Type B pancreatic cell (in vitro differentiated cells): ENCODE data around the gene CDH15. TPM values are rescaled to one million over a fixed set of nuclear protein-coding genes. Genes with fewer than 3 reads are reported as not detected.
A peak's percentile ranks its signal among the peaks of the same experiment; 100 is the strongest.

ENCODE experiments used
- DNase-seq: peaks from one replicate; pipeline ENCODE4 v3.0.0; 2021; ENCODE audit warnings: mixed read lengths; ENCODE audit not compliant: unreplicated experiment; ENCODE audit errors: extremely low spot score
- H3K27ac Mint-ChIP-seq: 2 replicates; pipeline ENCODE4 v1.8.0; 2021; ENCODE audit warnings: mild to moderate bottlenecking, mixed read lengths
- H3K27me3 Mint-ChIP-seq: 2 replicates; pipeline ENCODE4 v1.8.0; 2021; ENCODE audit warnings: mixed read lengths
- H3K36me3 Mint-ChIP-seq: 2 replicates; pipeline ENCODE4 v1.8.0; 2021; ENCODE audit warnings: mixed read lengths
- H3K4me1 Mint-ChIP-seq: one replicate; pipeline ENCODE4 v1.8.0; 2021; ENCODE audit warnings: mixed read lengths; ENCODE audit not compliant: unreplicated experiment
- H3K4me3 Mint-ChIP-seq: 2 replicates; pipeline ENCODE4 v1.8.0; 2021; ENCODE audit warnings: mild to moderate bottlenecking, mixed read lengths
- H3K9me3 Mint-ChIP-seq: 2 replicates; pipeline ENCODE4 v1.8.0; 2021; ENCODE audit warnings: mixed read lengths
- CTCF ChIP-seq: fragments of 200-600 bp; sonication (generic); conservative IDR thresholded peaks from 2 replicates; pipeline ENCODE4 v1.5.0; 2021; ENCODE audit warnings: antibody characterized with exemption, mild to moderate bottlenecking
- total RNA-seq: library from RNA; stranded (reverse); gene quantifications from 2 replicates; pipeline ENCODE4 v1.2.1, GENCODE V29; 2021; ENCODE audit warnings: low replicate concordance

CDH15 gene
- total RNA-seq, 1 donor from 2014 or later = 5.0 TPM

- Mint-ChIP-seq H3K9me3 (peaks cover under 1% of the 10 kb centered on the region), H3K27ac (no peak overlapping the region), H3K4me3 (peak overlapping the region; percentile 36), H3K4me1 (peaks cover 3% of the 10 kb centered on the region), H3K27me3 (no peaks in the 10 kb centered on the region), H3K36me3 (peaks cover under 1% of the 10 kb centered on the region)
- TF ChIP-seq CTCF = no peak
- no peak for DNase-seq
Measured at GRCh38 chr16:89244754-89245153, 73.2 kb downstream of the CDH15 start.

Other genes starting within 250 kb of the CDH15 start
- 8.9 and 9.4 TPM in 2 replicates for gene CBFA2T3, start 194.5 kb upstream of the CDH15 start, total RNA-seq
- 23.6 and 29.0 TPM in 2 replicates for gene ACSF3, start 77.9 kb upstream of the CDH15 start, total RNA-seq
- gene SLC22A31, start 28.8 kb downstream of the CDH15 start, total RNA-seq = 2.9 and 5.3 TPM in 2 replicates
- 8.2 and 14.4 TPM in 2 replicates for gene ZNF778, start 46.0 kb downstream of the CDH15 start, total RNA-seq